CD4-positive, alpha-beta memory T cell (primary cell): Measurements from ENCODE around the gene MGAT4A. TPM values are rescaled to one million over a fixed set of nuclear protein-coding genes. Genes with fewer than 3 reads are reported as not detected.
A peak's percentile ranks its signal among the peaks of the same experiment; 100 is the strongest.

Experiments used
- CTCF ChIA-PET: fragments of 350-600 bp; sonication (Branson Sonifier 250); formaldehyde crosslinking; loops from one replicate; lab custom pipeline; 2021; ENCODE audit warnings: inconsistent platforms; ENCODE audit not compliant: partially characterized antibody; lab: Charles Lee
- POLR2A ChIA-PET: fragments of 350-600 bp; sonication (Branson Sonifier 250); formaldehyde crosslinking; loops from one replicate; lab custom pipeline; 2021; ENCODE audit not compliant: partially characterized antibody; lab: Charles Lee
- DNase-seq, 5 donors: peaks; one replicate each; pipeline versions ENCODE4 v3.0.0 to v3.0.0-alpha.2; 2020 to 2022; ENCODE audit warnings: mixed read lengths in 1 of 5
- H3K27ac ChIP-seq: one replicate; pipeline ENCODE4 v1.7.0; 2013; ENCODE audit warnings: low read depth, low read length
- H3K27me3 ChIP-seq: 2 replicates; pipeline ENCODE4 v1.7.0; 2013; ENCODE audit warnings: mild to moderate bottlenecking, low read length, moderate library complexity; ENCODE audit not compliant: insufficient read depth
- H3K36me3 ChIP-seq: 2 replicates; pipeline ENCODE4 v1.7.0; 2013; ENCODE audit warnings: mild to moderate bottlenecking, low read length, moderate library complexity; ENCODE audit not compliant: insufficient read depth
- H3K4me1 ChIP-seq: 2 replicates; pipeline ENCODE4 v1.7.0; 2013; ENCODE audit warnings: mild to moderate bottlenecking, low read length, moderate library complexity; ENCODE audit not compliant: insufficient read depth
- H3K4me3 ChIP-seq, 2 donors: one replicate each; pipeline ENCODE4 v1.7.0; 2013; ENCODE audit warnings: low read length in 2 of 2, mild to moderate bottlenecking in 1 of 2
- H3K9me3 ChIP-seq, 2 donors: one replicate each; pipeline ENCODE4 v1.7.0; 2013; ENCODE audit warnings: low read length in 2 of 2, control low read depth in 1 of 2; ENCODE audit not compliant: control insufficient read depth in 1 of 2
- H3K27ac Mint-ChIP-seq, 7 donors: one replicate each; pipeline ENCODE4 v1.8.0; 2020 to 2021; ENCODE audit warnings: mixed read lengths in 7 of 7, mild to moderate bottlenecking in 6 of 7, inconsistent platforms in 3 of 7, moderate library complexity in 3 of 7
- H3K27me3 Mint-ChIP-seq, 2 donors: one replicate each; pipeline ENCODE4 v1.8.0; 2020 to 2021; ENCODE audit warnings: mixed read lengths in 2 of 2
- H3K36me3 Mint-ChIP-seq, 2 donors: one replicate each; pipeline ENCODE4 v1.8.0; 2020 to 2021; ENCODE audit warnings: mixed read lengths in 2 of 2, inconsistent platforms in 1 of 2, mild to moderate bottlenecking in 1 of 2
- H3K4me1 Mint-ChIP-seq, 4 donors: one replicate each; pipeline ENCODE4 v1.8.0; 2020 to 2021; ENCODE audit warnings: mixed read lengths in 4 of 4, mild to moderate bottlenecking in 1 of 4
- H3K4me3 Mint-ChIP-seq, 8 donors: one replicate each; pipeline ENCODE4 v1.8.0; 2020 to 2021; ENCODE audit warnings: mixed read lengths in 8 of 8, mild to moderate bottlenecking in 7 of 8, moderate library complexity in 6 of 8, inconsistent platforms in 3 of 8
- H3K9me3 Mint-ChIP-seq, 8 donors: one replicate each; pipeline ENCODE4 v1.8.0; 2020 to 2021; ENCODE audit warnings: mixed read lengths in 8 of 8, mild to moderate bottlenecking in 5 of 8, inconsistent platforms in 3 of 8, moderate library complexity in 1 of 8
- intact Hi-C: fragments of 100-400 bp; cut with micrococcal nuclease; formaldehyde crosslinking; loops from one replicate; pipeline ENCODE4 v1.15.1; 2023
- polyA plus RNA-seq, 2 donors: library from polyadenylated mRNA; unstranded; fragments of 300-500 nt; fragmentation: Illumina TruSeq; gene quantifications; one replicate each; pipeline ENCODE4 v1.2.3, GENCODE V29; 2021
- total RNA-seq, 2 experiments: library from RNA; stranded (reverse); gene quantifications; one replicate each; pipeline ENCODE4 v1.2.3, GENCODE V29; 2021

Gene MGAT4A
- total and polyA plus RNA-seq, 4 experiments from 2014 or later = 223 to 336 (median 263) TPM

GRCh38 chr2:98608962-98609604 is 121.8 kb downstream of the MGAT4A start:
- peaks cover 61% of the 10 kb centered on the region for H3K4me1 ChIP-seq
- peak overlapping the region; percentile 88 for H3K27ac ChIP-seq
- peak overlapping the region; percentile 79 to 95 (median 89) for H3K4me3 Mint-ChIP-seq
- H3K27me3 Mint-ChIP-seq = no peaks in the 10 kb centered on the region
- peaks cover 7% of the 10 kb centered on the region for H3K36me3 ChIP-seq
- DNase-seq = peak in 1 of 5 donors; percentile 41
- peak overlapping the region; percentile 86 to 93 for H3K4me3 ChIP-seq
- H3K9me3 Mint-ChIP-seq = no peaks in the 10 kb centered on the region
- no peaks in the 10 kb centered on the region for H3K27me3 ChIP-seq
- peaks cover 55 to 91% (median 66%) of the 10 kb centered on the region in 4 donors for H3K4me1 Mint-ChIP-seq
- H3K36me3 Mint-ChIP-seq = peaks cover 17 to 35% of the 10 kb centered on the region in 2 donors
- peak overlapping the region; percentile 89 to 97 (median 91) for H3K27ac Mint-ChIP-seq
- H3K9me3 ChIP-seq = no peaks in the 10 kb centered on the region
- POLR2A ChIA-PET = interaction anchor here (0.7 to 2.2 kb wide), 17 partner anchors 9 to 546 kb away, joined by 3 to 11 read pairs (median 3); partner anchors contain the start of genes C2orf15, LIPT1, MGAT4A and TSGA10
- intact Hi-C loops = loop anchor here (1.0 to 5.0 kb wide), 3 partner anchors 147 to 728 kb away; partner anchors contain the start of genes EIF5B and TXNDC9
- CTCF ChIA-PET = interaction anchor here (0.8 to 1.2 kb wide), 3 partner anchors 9 to 220 kb away, joined by 3 to 5 read pairs (median 3); no protein-coding TSS in a partner anchor

DNA sequence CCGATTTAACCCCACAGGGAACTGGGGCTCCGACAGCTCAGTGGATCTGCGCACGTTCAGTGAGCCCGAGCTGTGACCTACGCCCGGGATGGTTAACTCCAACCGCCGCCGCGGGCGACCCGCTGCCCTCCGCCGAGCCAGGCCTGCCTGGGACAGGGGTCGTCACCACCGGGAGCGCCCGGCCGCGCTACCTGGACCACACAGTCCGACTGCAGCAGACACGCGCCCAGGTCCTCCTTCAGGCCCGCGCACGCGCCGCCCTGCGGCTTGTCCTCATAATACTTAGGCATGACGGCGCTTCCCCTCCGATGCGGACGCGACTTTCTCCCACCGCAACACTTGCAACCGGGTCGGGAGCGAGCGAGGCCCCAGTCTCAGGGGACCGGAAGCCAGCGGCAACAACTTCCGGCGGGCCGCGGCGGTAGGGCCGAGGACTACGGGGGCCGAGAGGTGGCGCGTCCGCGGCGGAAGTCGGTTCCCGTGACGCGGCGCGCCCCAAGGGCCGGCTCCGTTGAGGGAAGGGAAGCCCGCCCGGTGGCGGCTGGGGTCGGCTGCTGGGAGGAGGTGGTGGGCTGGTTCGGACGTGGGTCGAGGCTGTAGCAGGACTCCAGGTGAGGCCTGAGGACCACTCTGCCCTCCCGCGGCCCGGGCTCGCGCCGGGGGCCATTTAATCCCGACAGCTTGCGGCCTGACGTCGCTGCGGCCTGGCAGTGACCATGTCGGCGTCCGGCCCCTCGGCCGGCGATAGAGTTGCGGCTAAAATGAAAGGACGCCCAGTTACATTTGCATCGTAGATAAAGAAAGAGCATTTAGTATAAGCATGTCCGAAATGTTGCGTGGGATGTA is 122.6 kb downstream of the MGAT4A start, which contains the start of the genes COA5 and UNC50:
COA5 (minus strand) TSS at position 397 of the 846 bp plus-strand sequence; CDS start at position 290, 107 bp downstream.
UNC50 (plus strand) TSS at position 474 of the 846 bp plus-strand sequence. CDS start 1,171 bp downstream, outside the sequence.
- Histone ChIP-seq H3K27me3 (no peaks in the 10 kb centered on the region), H3K9me3 (no peaks in the 10 kb centered on the region), H3K4me1 (peaks cover 61% of the 10 kb centered on the region), H3K36me3 (peaks cover 7% of the 10 kb centered on the region), H3K4me3 (peak within 1 kb of the TSS; percentile 86 to 93), H3K27ac (peak within 1 kb of the TSS; percentile 88)
- peak; percentile 87 to 91 (median 88) for DNase-seq
- intact Hi-C loops = loop anchor here (1.0 to 5.0 kb wide), 3 partner anchors 146 to 728 kb away; partner anchors contain the start of genes EIF5B and TXNDC9
- Mint-ChIP-seq H3K9me3 (no peaks in the 10 kb centered on the region), H3K4me1 (peaks cover 51 to 91% (median 59%) of the 10 kb centered on the region in 4 donors), H3K27ac (peak within 1 kb of the TSS; percentile 89 to 97 (median 91)), H3K36me3 (peaks cover 11 to 35% of the 10 kb centered on the region in 2 donors), H3K27me3 (no peaks in the 10 kb centered on the region), H3K4me3 (peak within 1 kb of the TSS; percentile 79 to 95 (median 89))
- CTCF ChIA-PET = interaction anchor here (0.8 to 1.2 kb wide), 3 partner anchors 10 to 221 kb away, joined by 3 to 5 read pairs (median 3); no protein-coding TSS in a partner anchor
- POLR2A ChIA-PET = interaction anchor here (0.7 to 2.2 kb wide), 21 partner anchors 8 to 547 kb away, joined by 3 to 11 read pairs (median 3); partner anchors contain the start of genes C2orf15, LIPT1, MGAT4A and TSGA10

GRCh38 chr2:98607741-98608115 is 123.2 kb downstream of the MGAT4A start:
- H3K27me3 Mint-ChIP-seq = no peaks in the 10 kb centered on the region
- peak overlapping the region; percentile 89 to 97 (median 91) for H3K27ac Mint-ChIP-seq
- Histone ChIP-seq H3K27me3 (no peaks in the 10 kb centered on the region), H3K4me3 (peak overlapping the region; percentile 86 to 93), H3K27ac (peak overlapping the region; percentile 88), H3K9me3 (no peaks in the 10 kb centered on the region), H3K4me1 (peaks cover 61% of the 10 kb centered on the region), H3K36me3 (peaks cover 2% of the 10 kb centered on the region)
- H3K9me3 Mint-ChIP-seq = no peaks in the 10 kb centered on the region
- DNase-seq = no peak
- intact Hi-C loops = loop anchor here (1.0 to 5.0 kb wide), 3 partner anchors 145 to 729 kb away; partner anchors contain the start of genes EIF5B and TXNDC9
- peaks cover 51 to 87% (median 57%) of the 10 kb centered on the region in 4 donors for H3K4me1 Mint-ChIP-seq
- ChIA-PET POLR2A (interaction anchor here (0.7 to 2.2 kb wide), 6 partner anchors 8 to 164 kb away, joined by 3 to 8 read pairs (median 5); partner anchors contain the start of gene MGAT4A), CTCF (interaction anchor here (0.6 kb wide), 1 partner anchor 8 kb away, joined by 4 read pairs; no protein-coding TSS in a partner anchor)
- H3K4me3 Mint-ChIP-seq = peak overlapping the region; percentile 79 to 95 (median 89)
- H3K36me3 Mint-ChIP-seq = peaks cover 7 to 30% of the 10 kb centered on the region in 2 donors

- ChIA-PET POLR2A (interaction anchor here (1.2 to 1.8 kb wide), 3 partner anchors 10 to 195 kb away, joined by 3 to 7 read pairs (median 3); no protein-coding TSS in a partner anchor), CTCF (interaction anchor here (0.6 kb wide), 1 partner anchor 8 kb away, joined by 4 read pairs; no protein-coding TSS in a partner anchor)
- Histone ChIP-seq H3K27me3 (no peaks in the 10 kb centered on the region), H3K27ac (peak overlapping the region; percentile 88), H3K4me3 (peak overlapping the region; percentile 86 to 93), H3K4me1 (peaks cover 61% of the 10 kb centered on the region), H3K36me3 (no peaks in the 10 kb centered on the region), H3K9me3 (no peaks in the 10 kb centered on the region)
- Mint-ChIP-seq H3K27ac (peak overlapping the region; percentile 89 to 94 (median 91)), H3K9me3 (no peaks in the 10 kb centered on the region), H3K36me3 (peaks cover 7 to 35% of the 10 kb centered on the region in 2 donors), H3K4me1 (peaks cover 51 to 86% (median 57%) of the 10 kb centered on the region in 4 donors), H3K4me3 (peak overlapping the region; percentile 79 to 95 (median 89)), H3K27me3 (no peaks in the 10 kb centered on the region)
- DNase-seq = no peak
- intact Hi-C loops = loop anchor here (5.0 kb wide), 1 partner anchor 145 kb away; no protein-coding TSS in a partner anchor
Measured at GRCh38 chr2:98607104-98607503, 123.8 kb downstream of the MGAT4A start.

GRCh38 chr2:98606431-98606830 is 124.5 kb downstream of the MGAT4A start:
- CTCF ChIA-PET = interaction anchor here (1.0 kb wide), 1 partner anchor 216 kb away, joined by 3 read pairs; no protein-coding TSS in a partner anchor

GRCh38 chr2:98605076-98605475 is 125.9 kb downstream of the MGAT4A start:
- Mint-ChIP-seq H3K4me1 (peaks cover 37 to 67% (median 42%) of the 10 kb centered on the region in 4 donors), H3K36me3 (peaks cover 0 to 39% of the 10 kb centered on the region in 2 donors), H3K9me3 (no peaks in the 10 kb centered on the region), H3K27me3 (no peaks in the 10 kb centered on the region), H3K4me3 (peak overlapping the region in 1 of 8 donors; percentile 16), H3K27ac (peak overlapping the region; percentile 23 to 89 (median 74))
- intact Hi-C loops = loop anchor here (5.0 kb wide), 1 partner anchor 143 kb away; no protein-coding TSS in a partner anchor
- DNase-seq = no peak
- CTCF ChIA-PET = no interaction called here
- no peak overlapping the region for H3K27ac ChIP-seq
- H3K36me3 ChIP-seq = peaks cover 7% of the 10 kb centered on the region
- H3K4me1 ChIP-seq = peaks cover 45% of the 10 kb centered on the region
- H3K4me3 ChIP-seq = no peak overlapping the region
- no peaks in the 10 kb centered on the region for H3K27me3 ChIP-seq
- POLR2A ChIA-PET = no interaction called here
- H3K9me3 ChIP-seq = no peaks in the 10 kb centered on the region

More at GRCh38 chr2:98606431-98606830, 124.5 kb downstream of the MGAT4A start:
- peak overlapping the region in 7 of 8 donors; percentile 36 to 95 (median 87) for H3K4me3 Mint-ChIP-seq
- Histone ChIP-seq H3K27me3 (no peaks in the 10 kb centered on the region), H3K9me3 (no peaks in the 10 kb centered on the region), H3K36me3 (no peaks in the 10 kb centered on the region), H3K4me3 (no peak overlapping the region), H3K27ac (peak overlapping the region; percentile 88), H3K4me1 (peaks cover 59% of the 10 kb centered on the region)
- POLR2A ChIA-PET = interaction anchor here (1.2 to 1.8 kb wide), 2 partner anchors 11 to 194 kb away, joined by 3 to 7 read pairs; no protein-coding TSS in a partner anchor
- peaks cover 6 to 37% of the 10 kb centered on the region in 2 donors for H3K36me3 Mint-ChIP-seq
- H3K9me3 Mint-ChIP-seq = no peaks in the 10 kb centered on the region
- DNase-seq = no peak
- H3K27ac Mint-ChIP-seq = peak overlapping the region; percentile 89 to 94 (median 91)
- peaks cover 49 to 80% (median 55%) of the 10 kb centered on the region in 4 donors for H3K4me1 Mint-ChIP-seq
- H3K27me3 Mint-ChIP-seq = no peaks in the 10 kb centered on the region
- intact Hi-C loops = loop anchor here (5.0 kb wide), 1 partner anchor 144 kb away; no protein-coding TSS in a partner anchor
